HEK293 (cell line): ENCODE results near the gene TRPV5.

Experiments used
- CTCF ChIA-PET: fragments of 350-600 bp; formaldehyde crosslinking; extraction: SDS; loops from one replicate; lab custom pipeline; 2021; ENCODE audit warnings: antibody characterized with exemption; lab: Yijun Ruan, JAX
- POLR2A ChIA-PET: fragments of 300-600 bp; formaldehyde crosslinking; extraction: SDS; loops from one replicate; lab custom pipeline; 2020; ENCODE audit warnings: antibody characterized with exemption, inconsistent platforms; lab: Yijun Ruan, JAX
- H3K27ac ChIP-seq: fragments of 200-500 bp; sonication (Bioruptor generic); 2 replicates; pipeline ENCODE4 v1.5.1; 2014; ENCODE audit warnings: low read depth, low read length, control low read depth, inconsistent platforms; ENCODE audit errors: extremely low read depth
- H3K36me3 ChIP-seq, 2 experiments: fragments of 200-500 bp in 1 of 2; sonication (Bioruptor generic) in 1 of 2; 1 replicate in 1 of 2; 2 replicates in 1 of 2; pipeline ENCODE4 v1.5.1; 2014 to 2017; ENCODE audit warnings: inconsistent platforms in 2 of 2, low read length in 2 of 2; ENCODE audit not compliant: control insufficient read depth in 2 of 2, insufficient read depth in 1 of 2
- H3K4me1 ChIP-seq: fragments of 200-500 bp; sonication (Bioruptor generic); 2 replicates; pipeline ENCODE4 v1.5.1; 2014; ENCODE audit warnings: mild to moderate bottlenecking, low read length, inconsistent platforms; ENCODE audit not compliant: control insufficient read depth, insufficient read depth
- H3K4me3 ChIP-seq: 2 replicates; pipeline ENCODE4 v1.5.1; 2011; ENCODE audit warnings: low read depth, mild to moderate bottlenecking, control low read depth, low read length, moderate library complexity
- H3K9me3 ChIP-seq: fragments of 200-500 bp; sonication (Bioruptor generic); 2 replicates; pipeline ENCODE4 v1.5.1; 2014; ENCODE audit warnings: low read depth, low read length, inconsistent platforms; ENCODE audit not compliant: control insufficient read depth, insufficient read depth
- BCL6B ChIP-seq: fragments of 450-650 bp; formaldehyde crosslinking; IDR thresholded peaks from 2 replicates; pipeline ENCODE4 v1.5.1; 2017; ENCODE audit warnings: missing biosample characterization, missing genetic modification characterization
- EGR2 ChIP-seq: fragments of 450-650 bp; formaldehyde crosslinking; IDR thresholded peaks from 2 replicates; pipeline ENCODE4 v1.5.1; 2016; ENCODE audit warnings: low read depth, missing biosample characterization, missing genetic modification characterization
- HOXD13 ChIP-seq: sonication (generic); formaldehyde crosslinking; IDR thresholded peaks from 2 replicates; pipeline ENCODE4 v1.8.0; 2022; ENCODE audit warnings: missing genetic modification reagents, borderline replicate concordance
- KLF1 ChIP-seq: fragments of 450-650 bp; formaldehyde crosslinking; IDR thresholded peaks from 2 replicates; pipeline ENCODE4 v1.5.1; 2016; ENCODE audit warnings: missing biosample characterization, missing genetic modification characterization
- PRDM1 ChIP-seq: fragments of 450-650 bp; formaldehyde crosslinking; IDR thresholded peaks from 2 replicates; pipeline ENCODE4; 2016; ENCODE audit warnings: missing biosample characterization, missing genetic modification characterization
- PRDM6 ChIP-seq: fragments of 450-650 bp; formaldehyde crosslinking; IDR thresholded peaks from 2 replicates; pipeline ENCODE4 v1.5.1; 2017; ENCODE audit warnings: missing biosample characterization, missing genetic modification characterization
- SALL2 ChIP-seq: fragments of 450-650 bp; formaldehyde crosslinking; IDR thresholded peaks from 2 replicates; pipeline ENCODE4 v1.5.0; 2017; ENCODE audit warnings: missing biosample characterization, mild to moderate bottlenecking, missing genetic modification characterization, borderline replicate concordance
- SCRT1 ChIP-seq: fragments of 450-650 bp; formaldehyde crosslinking; IDR thresholded peaks from 2 replicates; pipeline ENCODE4 v1.5.1; 2016; ENCODE audit warnings: missing biosample characterization, missing genetic modification characterization, borderline replicate concordance
- SCRT2 ChIP-seq: fragments of 450-650 bp; formaldehyde crosslinking; IDR thresholded peaks from 2 replicates; pipeline ENCODE4 v1.5.1; 2016; ENCODE audit warnings: missing biosample characterization, missing genetic modification characterization
- WT1 ChIP-seq: fragments of 450-650 bp; formaldehyde crosslinking; IDR thresholded peaks from 2 replicates; pipeline ENCODE4 v1.5.1; 2016; ENCODE audit warnings: missing biosample characterization, missing genetic modification characterization
- ZBTB20 ChIP-seq: fragments of 450-650 bp; formaldehyde crosslinking; IDR thresholded peaks from 2 replicates; pipeline ENCODE4 v1.5.1; 2016; ENCODE audit warnings: missing biosample characterization, missing genetic modification characterization
- ZFP37 ChIP-seq: fragments of 450-650 bp; formaldehyde crosslinking; IDR thresholded peaks from 2 replicates; pipeline ENCODE4 v1.5.1; 2016; ENCODE audit warnings: missing biosample characterization, missing genetic modification characterization
- ZIC2 ChIP-seq: fragments of 450-650 bp; formaldehyde crosslinking; IDR thresholded peaks from 2 replicates; pipeline ENCODE4 v1.5.1; 2016; ENCODE audit warnings: missing biosample characterization, missing genetic modification characterization
- ZNF112 ChIP-seq: fragments of 450-650 bp; formaldehyde crosslinking; IDR thresholded peaks from 2 replicates; pipeline ENCODE4 v1.5.0; 2017; ENCODE audit warnings: missing biosample characterization, missing genetic modification characterization
- ZNF121 ChIP-seq: fragments of 450-650 bp; formaldehyde crosslinking; IDR thresholded peaks from 2 replicates; pipeline ENCODE4 v1.5.1; 2016; ENCODE audit warnings: missing biosample characterization, missing genetic modification characterization
- ZNF2 ChIP-seq: fragments of 450-650 bp; formaldehyde crosslinking; IDR thresholded peaks from 2 replicates; pipeline ENCODE4 v1.5.1; 2016; ENCODE audit warnings: missing biosample characterization, missing genetic modification characterization
- ZNF202 ChIP-seq: fragments of 450-650 bp; formaldehyde crosslinking; IDR thresholded peaks from 2 replicates; pipeline ENCODE4 v1.5.1; 2016; ENCODE audit warnings: missing biosample characterization, missing genetic modification characterization, borderline replicate concordance
- ZNF221 ChIP-seq: fragments of 450-650 bp; formaldehyde crosslinking; IDR thresholded peaks from 2 replicates; pipeline ENCODE4 v1.5.1; 2017; ENCODE audit warnings: missing biosample characterization, missing genetic modification characterization, borderline replicate concordance
- ZNF23 ChIP-seq: fragments of 450-650 bp; formaldehyde crosslinking; IDR thresholded peaks from 2 replicates; pipeline ENCODE4 v1.5.1; 2016; ENCODE audit warnings: missing biosample characterization, missing genetic modification characterization, borderline replicate concordance
- ZNF274 ChIP-seq, 2 experiments: fragments of 200-500 bp in 1 of 2; fragments of 450-650 bp in 1 of 2; sonication (Bioruptor generic) in 1 of 2; formaldehyde crosslinking in 1 of 2; IDR thresholded peaks; 2 replicates each; pipeline versions ENCODE4 v1.5.1 to v1.6.1; 2014 to 2016; ENCODE audit warnings: borderline replicate concordance in 1 of 2, inconsistent platforms in 1 of 2, low read length in 1 of 2, missing biosample characterization in 1 of 2, missing genetic modification characterization in 1 of 2
- ZNF426 ChIP-seq: fragments of 450-650 bp; formaldehyde crosslinking; IDR thresholded peaks from 2 replicates; pipeline ENCODE4 v1.5.1; 2017; ENCODE audit warnings: missing biosample characterization, missing genetic modification characterization, mild to moderate bottlenecking, inconsistent platforms, moderate library complexity
- ZNF530 ChIP-seq: fragments of 450-650 bp; formaldehyde crosslinking; IDR thresholded peaks from 2 replicates; pipeline ENCODE4 v1.5.1; 2016; ENCODE audit warnings: low read depth, missing biosample characterization, missing genetic modification characterization
- ZNF548 ChIP-seq: fragments of 450-650 bp; formaldehyde crosslinking; IDR thresholded peaks from 2 replicates; pipeline ENCODE4 v1.5.1; 2016; ENCODE audit warnings: missing biosample characterization, missing genetic modification characterization
- ZNF585B ChIP-seq: fragments of 450-650 bp; formaldehyde crosslinking; IDR thresholded peaks from 2 replicates; pipeline ENCODE4 v1.5.1; 2016; ENCODE audit warnings: missing biosample characterization, missing genetic modification characterization
- ZNF610 ChIP-seq: fragments of 450-650 bp; formaldehyde crosslinking; IDR thresholded peaks from 2 replicates; pipeline ENCODE4 v1.5.1; 2016; ENCODE audit warnings: missing biosample characterization, missing genetic modification characterization, borderline replicate concordance
- ZNF664 ChIP-seq: fragments of 450-650 bp; formaldehyde crosslinking; IDR thresholded peaks from 2 replicates; pipeline ENCODE4 v1.5.1; 2016; ENCODE audit warnings: missing biosample characterization, missing genetic modification characterization
- ZNF670 ChIP-seq: fragments of 450-650 bp; formaldehyde crosslinking; IDR thresholded peaks from 2 replicates; pipeline ENCODE4 v1.5.1; 2016; ENCODE audit warnings: missing biosample characterization, missing genetic modification characterization, low read depth
- TF ChIP-seq, protein P1 (sequence below): fragments of 450-650 bp; formaldehyde crosslinking; IDR thresholded peaks from 2 replicates; pipeline ENCODE4 v1.5.1; 2017; ENCODE audit warnings: missing biosample characterization, missing genetic modification characterization

The TRPV5 gene

GRCh38 chr7:142874837-142875236 is 58.7 kb downstream of the TRPV5 start:
- Histone ChIP-seq H3K9me3 (no peaks in the 10 kb centered on the region), H3K27ac (no peak overlapping the region), H3K36me3 (peaks cover 0 to 14% of the 10 kb centered on the region in 2 experiments; a peak in 1 of 3 replicates), H3K4me3 (no peak overlapping the region), H3K4me1 (no peaks in the 10 kb centered on the region)
- ChIA-PET CTCF (interaction anchor here (0.6 to 3.5 kb wide), 5 partner anchors 11 to 340 kb away, joined by 3 to 37 read pairs (median 4); partner anchors contain the start of gene TRPV6), POLR2A (interaction anchor here (0.6 kb wide), 1 partner anchor 23 kb away, joined by 4 read pairs; no protein-coding TSS in a partner anchor)
- no peak for TF ChIP-seq ZNF202 (tag by site-specific recombination)
- no peak for TF ChIP-seq ZNF274 (IDR thresholded peaks at IDR 0.05; ENCODE audit: low read length)
- no peak for TF ChIP-seq ZNF274 (tag by site-specific recombination; IDR thresholded peaks at IDR 0.05; ENCODE audit: borderline replicate concordance)
- TF ChIP-seq ZNF530 (tag by site-specific recombination): no peak
- no peak for TF ChIP-seq ZNF23 (tag by site-specific recombination)
- TF ChIP-seq, protein P1, sequence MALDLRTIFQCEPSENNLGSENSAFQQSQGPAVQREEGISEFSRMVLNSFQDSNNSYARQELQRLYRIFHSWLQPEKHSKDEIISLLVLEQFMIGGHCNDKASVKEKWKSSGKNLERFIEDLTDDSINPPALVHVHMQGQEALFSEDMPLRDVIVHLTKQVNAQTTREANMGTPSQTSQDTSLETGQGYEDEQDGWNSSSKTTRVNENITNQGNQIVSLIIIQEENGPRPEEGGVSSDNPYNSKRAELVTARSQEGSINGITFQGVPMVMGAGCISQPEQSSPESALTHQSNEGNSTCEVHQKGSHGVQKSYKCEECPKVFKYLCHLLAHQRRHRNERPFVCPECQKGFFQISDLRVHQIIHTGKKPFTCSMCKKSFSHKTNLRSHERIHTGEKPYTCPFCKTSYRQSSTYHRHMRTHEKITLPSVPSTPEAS (tag by site-specific recombination): no peak
- TF ChIP-seq ZNF664 (tag by site-specific recombination): no peak
- no peak for TF ChIP-seq ZNF112 (tag by site-specific recombination)
- no peak for TF ChIP-seq KLF1 (tag by site-specific recombination)
- TF ChIP-seq EGR2 (tag by site-specific recombination): no peak
- TF ChIP-seq ZBTB20 (tag by site-specific recombination): no peak
- no peak for TF ChIP-seq WT1 (tag by site-specific recombination)
- TF ChIP-seq SCRT2 (tag by site-specific recombination): no peak
- no peak for TF ChIP-seq ZIC2 (tag by site-specific recombination)
- TF ChIP-seq ZNF426 (tag by site-specific recombination): no peak
- TF ChIP-seq ZNF2 (tag by site-specific recombination): no peak
- TF ChIP-seq ZNF610 (tag by site-specific recombination): no peak
- TF ChIP-seq HOXD13 (CRISPR knock-in tag): no peak

DNA sequence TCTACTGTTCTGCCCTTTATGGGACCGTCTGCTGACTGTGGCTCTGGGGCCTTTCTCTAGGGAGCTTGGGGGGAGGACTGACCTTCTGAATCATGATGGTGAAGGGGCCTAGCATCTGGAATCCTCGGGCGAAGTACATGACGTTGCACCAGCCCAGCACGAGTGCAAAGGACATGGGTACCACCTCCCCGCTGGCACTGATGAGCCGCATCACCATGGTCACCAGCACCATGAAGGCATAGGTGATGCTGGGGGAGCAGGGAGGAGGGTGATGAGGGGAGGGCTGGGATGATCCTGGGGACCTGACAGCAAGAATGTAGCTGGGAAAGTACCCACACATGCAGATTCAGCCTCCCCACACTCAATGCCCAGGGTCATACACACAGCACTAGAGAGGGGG is 59.1 kb downstream of the TRPV5 start:
- Histone ChIP-seq H3K4me3 (no peak overlapping the region), H3K9me3 (no peaks in the 10 kb centered on the region), H3K27ac (no peak overlapping the region), H3K4me1 (no peaks in the 10 kb centered on the region), H3K36me3 (peaks cover 0 to 17% of the 10 kb centered on the region in 2 experiments; a peak in 1 of 3 replicates)
- CTCF ChIA-PET: interaction anchor here (0.6 to 3.5 kb wide), 5 partner anchors 20 to 340 kb away, joined by 3 to 61 read pairs (median 12); no protein-coding TSS in a partner anchor
- POLR2A ChIA-PET: no interaction called here
- TF ChIP-seq PRDM1 (no peak), PRDM6 (tag by site-specific recombination) (no peak), ZNF670 (no peak), ZNF548 (tag by site-specific recombination) (no peak), ZNF121 (tag by site-specific recombination) (no peak), ZNF585B (tag by site-specific recombination) (no peak), SCRT1 (no peak), ZFP37 (no peak), BCL6B (tag by site-specific recombination) (no peak), SALL2 (tag by site-specific recombination) (no peak), ZNF221 (tag by site-specific recombination) (no peak)
- TF ChIP-seq, protein P1 (tag by site-specific recombination): no peak
